Effector CD4-positive, alpha-beta T cell (primary cell): ENCODE measurements around the gene ERVW-1.
"Not testable (repeated sequence)": the region's sequence is repeated elsewhere in the genome, so short reads cannot be mapped to it uniquely, and the experiment has no call there.

ENCODE experiments used
- DNase-seq: peaks from one replicate; pipeline ENCODE4 v3.0.0-alpha.2; 2020

Gene ERVW-1

GRCh38 chr7:92468589-92468988 lies 9.2 kb downstream of the ERVW-1 start:
- DNase-seq: not testable (repeated sequence)

- no peak for DNase-seq
These were observed 11.1 kb downstream of the ERVW-1 start for GRCh38 chr7:92466682-92467081.

- DNase-seq: no peak
These were observed 13.2 kb downstream of the ERVW-1 start for GRCh38 chr7:92464515-92464914.

- no peak for DNase-seq
These were observed 15.2 kb downstream of the ERVW-1 start for GRCh38 chr7:92462560-92462959.

- DNase-seq: no peak
These were observed 16.4 kb downstream of the ERVW-1 start for GRCh38 chr7:92461027-92462003.

GRCh38 chr7:92460510-92460909 lies 17.2 kb downstream of the ERVW-1 start:
- no peak for DNase-seq

- no peak for DNase-seq
These were observed 17.6 kb downstream of the ERVW-1 start for GRCh38 chr7:92460109-92460508.

GRCh38 chr7:92456236-92456635 lies 21.5 kb downstream of the ERVW-1 start:
- no peak for DNase-seq

- no peak for DNase-seq
These were observed 26.1 kb downstream of the ERVW-1 start for GRCh38 chr7:92451645-92452044.

- DNase-seq: peak; percentile 54
These were observed 29.5 kb downstream of the ERVW-1 start for GRCh38 chr7:92448205-92448747.

- peak; percentile 74 for DNase-seq
These were observed 30.2 kb downstream of the ERVW-1 start, which contains the start of gene GATAD1 for GRCh38 chr7:92447345-92448204. Gene GATAD1 (plus strand): TSS chr7:92447482. CDS start chr7:92447730, 248 bp downstream.

- no peak for DNase-seq
These were observed 30.8 kb downstream of the ERVW-1 start for GRCh38 chr7:92446869-92447344.

GRCh38 chr7:92442720-92443119 lies 35.0 kb downstream of the ERVW-1 start:
- not testable (repeated sequence) for DNase-seq

GRCh38 chr7:92437956-92438491 lies 39.7 kb downstream of the ERVW-1 start:
- DNase-seq: no peak

- DNase-seq: no peak
These were observed 40.9 kb downstream of the ERVW-1 start for GRCh38 chr7:92436612-92437445.

- no peak for DNase-seq
These were observed 42.2 kb downstream of the ERVW-1 start for GRCh38 chr7:92435542-92435941.

- no peak for DNase-seq
These were observed 44.7 kb downstream of the ERVW-1 start for GRCh38 chr7:92433019-92433418.

- DNase-seq: no peak
These were observed 45.3 kb downstream of the ERVW-1 start for GRCh38 chr7:92432299-92432946.

- DNase-seq: no peak
These were observed 50.6 kb downstream of the ERVW-1 start for GRCh38 chr7:92427193-92427592.

- no peak for DNase-seq
These were observed 52.3 kb downstream of the ERVW-1 start for GRCh38 chr7:92425311-92425947.

- DNase-seq: no peak
These were observed 54.0 kb downstream of the ERVW-1 start for GRCh38 chr7:92423710-92424131.
